Measurements from ENCODE around the gene GPR63. TPM values are rescaled to one million over a fixed set of nuclear protein-coding genes. Genes with fewer than 3 reads are reported as not detected.
"Not testable (repeated sequence)": the region's sequence is repeated elsewhere in the genome, so short reads cannot be mapped to it uniquely, and the experiment has no call there.

The GPR63 gene
- 5.6 TPM for polyA plus RNA-seq (2013, experiment 1 of 2)
- 5.9 TPM for polyA plus RNA-seq (2013, experiment 2 of 2)

- Histone ChIP-seq H3K79me2 (ENCODE audit: control insufficient read depth, insufficient read depth, low read length) (peaks cover 8% of the 10 kb centered on the region), H2AK5ac (ENCODE audit: low read length) (no peak within 1 kb of the TSS), H2BK15ac (replicated peaks; ENCODE audit: low read depth) (peak within 1 kb of the TSS; percentile 10), H3K9ac (ENCODE audit: low read length) (peak within 1 kb of the TSS; percentile 95), H3K36me3 (ENCODE audit: control insufficient read depth, insufficient read depth, low read length) (no peaks in the 10 kb centered on the region), H3K56ac (ENCODE audit: low read length) (peak within 1 kb of the TSS; percentile 95), H3K4ac (ENCODE audit: low read depth, low read length) (peak within 1 kb of the TSS; percentile 22), H3K27ac (ENCODE audit: low read depth, low read length) (peak within 1 kb of the TSS; percentile 70), H3K4me2 (ENCODE audit: low read length) (peak within 1 kb of the TSS; percentile 71), H3K18ac (ENCODE audit: low read length) (peak within 1 kb of the TSS; percentile 64), H3K4me3 (ENCODE audit: low read length) (peak within 1 kb of the TSS; percentile 95), H3K4me1 (ENCODE audit: control insufficient read depth, low read depth, low read length) (no peaks in the 10 kb centered on the region), H4K5ac (ENCODE audit: low read length) (no peak within 1 kb of the TSS), H3K27me3 (ENCODE audit: insufficient read depth, low read length, poor library complexity) (no peaks in the 10 kb centered on the region), H2BK5ac (ENCODE audit: low read length) (no peak within 1 kb of the TSS), H4K8ac (ENCODE audit: low read depth, low read length) (no peak within 1 kb of the TSS), H3K23ac (ENCODE audit: low read length) (peak within 1 kb of the TSS; percentile 85), H3K79me1 (ENCODE audit: low read length) (peaks cover 3% of the 10 kb centered on the region), H2BK120ac (ENCODE audit: low read depth, low read length) (no peak within 1 kb of the TSS)
- no CpG with 5 or more reads among the region's 80 CpGs for WGBS (ENCODE audit: extremely low coverage, insufficient coverage, low lambda C conversion rate)
- peak; percentile 96 for DNase-seq
Measured at GRCh38 chr6:96837081-96837971, at the start of gene GPR63. Gene GPR63 (minus strand): TSS chr6:96837477. CDS start chr6:96799731, 37,746 bp downstream.

- no CpG with 5 or more reads among the region's 1 CpG for WGBS (ENCODE audit: extremely low coverage, insufficient coverage, low lambda C conversion rate)
- Histone ChIP-seq H2BK5ac (ENCODE audit: low read length) (no peak overlapping the region), H3K4ac (ENCODE audit: low read depth, low read length) (no peak overlapping the region), H3K27ac (ENCODE audit: low read depth, low read length) (no peak overlapping the region), H3K56ac (ENCODE audit: low read length) (no peak overlapping the region), H2AK5ac (ENCODE audit: low read length) (no peak overlapping the region), H3K23ac (ENCODE audit: low read length) (no peak overlapping the region), H3K4me2 (ENCODE audit: low read length) (no peak overlapping the region), H4K8ac (ENCODE audit: low read depth, low read length) (no peak overlapping the region), H2BK15ac (replicated peaks; ENCODE audit: low read depth) (no peak overlapping the region), H2BK120ac (ENCODE audit: low read depth, low read length) (no peak overlapping the region), H3K4me1 (ENCODE audit: control insufficient read depth, low read depth, low read length) (no peaks in the 10 kb centered on the region), H3K4me3 (ENCODE audit: low read length) (no peak overlapping the region), H3K36me3 (ENCODE audit: control insufficient read depth, insufficient read depth, low read length) (no peaks in the 10 kb centered on the region), H3K9ac (ENCODE audit: low read length) (no peak overlapping the region), H3K79me1 (ENCODE audit: low read length) (no peaks in the 10 kb centered on the region), H3K18ac (ENCODE audit: low read length) (no peak overlapping the region), H4K5ac (ENCODE audit: low read length) (no peak overlapping the region), H3K79me2 (ENCODE audit: control insufficient read depth, insufficient read depth, low read length) (no peaks in the 10 kb centered on the region), H3K27me3 (ENCODE audit: insufficient read depth, low read length, poor library complexity) (no peaks in the 10 kb centered on the region)
- no peak for DNase-seq
Measured at GRCh38 chr6:96886519-96886918, 49.2 kb upstream of the GPR63 start.

GRCh38 chr6:96885187-96885631, 47.9 kb upstream of the GPR63 start:
- H2BK120ac ChIP-seq (ENCODE audit: low read depth, low read length); H2AK5ac ChIP-seq (ENCODE audit: low read length); H3K27ac ChIP-seq (ENCODE audit: low read depth, low read length); H3K56ac ChIP-seq (ENCODE audit: low read length); H3K79me2 ChIP-seq (ENCODE audit: control insufficient read depth, insufficient read depth, low read length); H3K9ac ChIP-seq (ENCODE audit: low read length); H2BK5ac ChIP-seq (ENCODE audit: low read length); H3K4ac ChIP-seq (ENCODE audit: low read depth, low read length); H3K4me2 ChIP-seq (ENCODE audit: low read length); H3K79me1 ChIP-seq (ENCODE audit: low read length); H2BK15ac ChIP-seq (replicated peaks; ENCODE audit: low read depth); H3K4me3 ChIP-seq (ENCODE audit: low read length); H3K27me3 ChIP-seq (ENCODE audit: insufficient read depth, low read length, poor library complexity); H3K36me3 ChIP-seq (ENCODE audit: control insufficient read depth, insufficient read depth, low read length); H3K4me1 ChIP-seq (ENCODE audit: control insufficient read depth, low read depth, low read length); H4K5ac ChIP-seq (ENCODE audit: low read length); H3K18ac ChIP-seq (ENCODE audit: low read length); H3K23ac ChIP-seq (ENCODE audit: low read length); H4K8ac ChIP-seq (ENCODE audit: low read depth, low read length): not testable (repeated sequence)
- peak; percentile 4 for DNase-seq
- no CpG with 5 or more reads among the region's 5 CpGs for WGBS (ENCODE audit: extremely low coverage, insufficient coverage, low lambda C conversion rate)

GRCh38 chr6:96878143-96878542, 40.9 kb upstream of the GPR63 start:
- H4K8ac ChIP-seq (ENCODE audit: low read depth, low read length): no peak overlapping the region
- no peak overlapping the region for H3K9ac ChIP-seq (ENCODE audit: low read length)
- H3K4ac ChIP-seq (ENCODE audit: low read depth, low read length): no peak overlapping the region
- no peak overlapping the region for H3K18ac ChIP-seq (ENCODE audit: low read length)
- H2AK5ac ChIP-seq (ENCODE audit: low read length): no peak overlapping the region
- H3K79me2 ChIP-seq (ENCODE audit: control insufficient read depth, insufficient read depth, low read length): no peaks in the 10 kb centered on the region
- H2BK120ac ChIP-seq (ENCODE audit: low read depth, low read length): no peak overlapping the region
- H3K4me2 ChIP-seq (ENCODE audit: low read length): no peak overlapping the region
- H2BK15ac ChIP-seq (replicated peaks; ENCODE audit: low read depth): no peak overlapping the region
- no peak overlapping the region for H3K27ac ChIP-seq (ENCODE audit: low read depth, low read length)
- H3K4me3 ChIP-seq (ENCODE audit: low read length): no peak overlapping the region
- H4K5ac ChIP-seq (ENCODE audit: low read length): no peak overlapping the region
- H3K23ac ChIP-seq (ENCODE audit: low read length): no peak overlapping the region
- no peak for DNase-seq
- no peak overlapping the region for H3K56ac ChIP-seq (ENCODE audit: low read length)
- no peaks in the 10 kb centered on the region for H3K36me3 ChIP-seq (ENCODE audit: control insufficient read depth, insufficient read depth, low read length)
- no peaks in the 10 kb centered on the region for H3K79me1 ChIP-seq (ENCODE audit: low read length)
- no peaks in the 10 kb centered on the region for H3K27me3 ChIP-seq (ENCODE audit: insufficient read depth, low read length, poor library complexity)
- no peak overlapping the region for H2BK5ac ChIP-seq (ENCODE audit: low read length)
- H3K4me1 ChIP-seq (ENCODE audit: control insufficient read depth, low read depth, low read length): no peaks in the 10 kb centered on the region

- H3K4me1 ChIP-seq (ENCODE audit: control insufficient read depth, low read depth, low read length): no peaks in the 10 kb centered on the region
- no peaks in the 10 kb centered on the region for H3K27me3 ChIP-seq (ENCODE audit: insufficient read depth, low read length, poor library complexity)
- no peak overlapping the region for H2BK15ac ChIP-seq (replicated peaks; ENCODE audit: low read depth)
- H3K36me3 ChIP-seq (ENCODE audit: control insufficient read depth, insufficient read depth, low read length): no peaks in the 10 kb centered on the region
- no peak overlapping the region for H2AK5ac ChIP-seq (ENCODE audit: low read length)
- no peak overlapping the region for H3K27ac ChIP-seq (ENCODE audit: low read depth, low read length)
- no peaks in the 10 kb centered on the region for H3K79me1 ChIP-seq (ENCODE audit: low read length)
- no CpG with 5 or more reads among the region's 9 CpGs for WGBS (ENCODE audit: extremely low coverage, insufficient coverage, low lambda C conversion rate)
- H3K9ac ChIP-seq (ENCODE audit: low read length): no peak overlapping the region
- DNase-seq: no peak
- no peak overlapping the region for H3K18ac ChIP-seq (ENCODE audit: low read length)
- no peak overlapping the region for H3K56ac ChIP-seq (ENCODE audit: low read length)
- no peak overlapping the region for H2BK5ac ChIP-seq (ENCODE audit: low read length)
- H3K4ac ChIP-seq (ENCODE audit: low read depth, low read length): no peak overlapping the region
- no peak overlapping the region for H4K5ac ChIP-seq (ENCODE audit: low read length)
- no peak overlapping the region for H3K4me2 ChIP-seq (ENCODE audit: low read length)
- no peak overlapping the region for H2BK120ac ChIP-seq (ENCODE audit: low read depth, low read length)
- no peak overlapping the region for H3K4me3 ChIP-seq (ENCODE audit: low read length)
- no peak overlapping the region for H4K8ac ChIP-seq (ENCODE audit: low read depth, low read length)
- H3K23ac ChIP-seq (ENCODE audit: low read length): no peak overlapping the region
- H3K79me2 ChIP-seq (ENCODE audit: control insufficient read depth, insufficient read depth, low read length): no peaks in the 10 kb centered on the region
Measured at GRCh38 chr6:96876886-96877545, 39.7 kb upstream of the GPR63 start.

Measured in mesendoderm (in vitro differentiated cells).